A172 (cell line): Measurements from ENCODE around the gene SPOUT1. TPM values are rescaled to one million over a fixed set of nuclear protein-coding genes. Genes with fewer than 3 reads are reported as not detected.

Experiments used
- DNase-seq: peaks from one replicate; pipeline ENCODE4 v3.0.0-alpha.2; 2015; ENCODE audit warnings: low spot score
- total RNA-seq: library from RNA; depleted of rRNA; stranded (reverse); fragments of >200 nt; shearing (Covaris generic); gene quantifications from 2 replicates; pipeline ENCODE4 v1.2.3, GENCODE V29; 2014; rRNA removed

The SPOUT1 gene
- total RNA-seq, 1 experiment from 2014 or later = 36.4 TPM

DNA sequence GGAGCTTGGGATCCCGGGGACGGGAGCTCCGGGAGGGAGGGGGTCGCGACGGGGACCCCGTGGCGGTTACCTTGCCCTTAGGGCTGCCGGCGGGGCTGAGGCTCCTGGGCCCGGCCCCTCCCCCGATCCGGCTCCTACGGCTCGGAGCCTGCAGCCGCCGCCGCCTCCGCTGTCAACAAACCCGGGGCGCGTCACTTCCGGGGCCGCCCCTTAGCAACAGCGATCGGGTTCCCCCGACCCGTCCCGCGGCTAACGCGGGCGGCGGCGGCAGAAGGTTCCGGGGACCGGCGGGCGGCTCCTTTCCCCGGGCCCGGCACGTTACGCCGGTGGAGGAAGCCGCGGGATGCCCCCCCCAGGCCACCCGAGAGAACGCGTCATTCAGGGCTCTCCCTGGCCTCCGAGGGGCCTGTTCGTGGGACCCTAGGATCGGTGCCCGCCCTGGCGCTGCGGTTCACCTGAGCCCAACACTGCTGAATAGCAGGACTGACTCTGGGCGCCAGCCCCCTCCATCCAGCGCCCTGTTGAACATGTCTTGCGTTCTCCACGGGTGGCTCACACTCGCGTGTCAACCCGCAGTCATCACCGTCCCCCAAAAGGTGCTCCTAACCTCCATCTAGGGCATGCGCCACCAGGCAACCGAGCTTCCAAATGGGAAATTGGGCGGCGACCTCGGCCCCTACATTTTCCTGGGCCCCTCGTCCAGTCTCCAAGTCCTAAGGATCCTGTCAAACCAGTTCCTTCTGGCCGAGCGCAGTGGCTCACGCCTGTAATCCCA is 57.7 kb downstream of the SPOUT1 start, which contains the start of gene ZER1:
Gene ZER1, minus strand, starts transcription at position 183 of the 775 bp plus-strand sequence. CDS start 16,362 bp downstream, outside the sequence.
- peak; percentile 83 for DNase-seq

DNA sequence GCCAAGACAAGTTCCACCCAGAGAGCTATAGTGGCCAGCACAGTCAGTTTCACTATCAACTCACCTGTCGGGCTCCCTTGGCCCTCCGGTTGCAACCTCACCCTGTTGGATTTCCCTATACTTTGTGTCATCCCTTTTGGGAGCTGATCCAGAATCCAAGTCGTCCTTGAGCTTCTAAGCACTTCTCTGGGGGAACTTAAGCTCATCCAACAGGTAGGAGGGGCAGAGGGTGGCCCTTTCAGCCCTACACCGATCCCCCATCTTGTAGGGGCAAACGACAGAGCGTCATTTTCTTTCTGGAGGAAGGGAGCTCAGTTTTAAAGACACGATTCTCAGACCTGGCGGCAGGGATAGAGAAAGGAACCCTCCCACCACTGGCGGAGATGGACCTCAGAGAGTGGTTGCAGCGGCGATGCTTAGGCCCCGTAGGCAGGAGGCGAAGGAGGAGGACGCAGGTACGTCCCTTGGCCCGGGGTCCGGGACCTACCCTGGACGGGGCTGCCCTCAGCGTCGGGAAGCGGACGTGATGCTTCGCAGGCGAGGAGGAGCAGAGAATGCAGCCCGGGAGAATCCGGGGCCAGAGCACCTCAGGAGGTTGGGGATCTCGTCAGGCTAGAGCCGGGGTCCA is 58.4 kb downstream of the SPOUT1 start:
- peak; percentile 27 for DNase-seq

DNA sequence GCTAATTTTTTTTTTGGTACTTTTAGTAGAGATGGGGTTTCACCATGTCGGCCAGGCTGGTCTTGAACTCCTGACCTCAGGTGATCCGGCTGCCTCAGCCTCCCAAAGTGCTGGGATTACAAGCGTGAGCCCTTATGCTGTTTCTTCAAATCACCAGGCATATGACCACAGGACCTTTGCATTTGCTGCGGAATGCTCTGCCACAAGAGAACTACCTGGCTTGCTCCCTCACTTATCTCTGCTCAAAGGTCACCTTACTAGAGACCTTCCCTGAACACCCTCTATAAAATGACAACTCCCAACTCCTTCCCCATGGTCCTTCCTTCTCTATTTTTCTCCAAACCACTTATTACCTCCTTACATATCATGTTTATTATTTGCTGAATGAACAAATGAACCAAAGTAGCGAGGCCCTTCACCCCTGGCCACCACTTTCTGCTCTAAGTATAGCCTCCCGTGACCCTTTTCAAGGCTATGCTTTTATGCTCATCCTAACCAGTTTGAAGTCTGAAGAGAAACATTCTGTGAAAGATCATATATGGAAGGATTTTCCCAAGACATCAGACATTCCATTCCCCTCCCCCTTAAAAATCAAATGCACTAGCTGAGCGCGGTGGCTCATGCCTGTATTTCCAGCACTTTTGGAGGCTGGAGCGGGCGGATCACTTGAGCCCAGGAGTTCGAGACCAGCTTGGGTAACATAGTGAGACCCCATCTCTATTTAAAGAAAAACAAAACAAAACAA is 59.1 kb downstream of the SPOUT1 start:
- DNase-seq = no peak

Other genes starting within 250 kb of the SPOUT1 start
- gene DYNC2I2, start 172.9 kb downstream of the SPOUT1 start, total RNA-seq = 239 and 244 TPM in 2 replicates
- 1,187 and 1,647 TPM in 2 replicates for gene SET, start 140.6 kb downstream of the SPOUT1 start, total RNA-seq
- 16.6 and 18.1 TPM in 2 replicates for gene PKN3, start 127.3 kb downstream of the SPOUT1 start, total RNA-seq
- gene ZDHHC12, start 105.7 kb downstream of the SPOUT1 start, total RNA-seq = 153 and 193 TPM in 2 replicates
- 14.8 and 29.1 TPM in 2 replicates for gene ZER1, start 57.9 kb downstream of the SPOUT1 start, total RNA-seq
- 41.9 and 43.6 TPM in 2 replicates for gene TBC1D13, start 42.5 kb downstream of the SPOUT1 start, total RNA-seq
- gene ENDOG, start 11.3 kb downstream of the SPOUT1 start, total RNA-seq = 57.8 and 65.3 TPM in 2 replicates
- gene KYAT1, start 52.2 kb upstream of the SPOUT1 start, total RNA-seq = 15.5 and 19.5 TPM in 2 replicates
- gene LRRC8A, start 52.3 kb upstream of the SPOUT1 start, total RNA-seq = 62.5 and 71.4 TPM in 2 replicates
- gene PHYHD1, start 91.2 kb upstream of the SPOUT1 start, total RNA-seq = not detected in 2 replicates
- gene DOLK, start 117.8 kb upstream of the SPOUT1 start, total RNA-seq = 56.7 and 57.4 TPM in 2 replicates
- gene NUP188, start 117.9 kb upstream of the SPOUT1 start, total RNA-seq = 57.4 and 76.4 TPM in 2 replicates
- 155 and 156 TPM in 2 replicates for gene SH3GLB2, start 198.5 kb upstream of the SPOUT1 start, total RNA-seq
- 28.6 and 33.0 TPM in 2 replicates for gene MIGA2, start 206.8 kb upstream of the SPOUT1 start, total RNA-seq